ENCODE data around the gene C16orf74.

C16orf74 gene

DNA sequence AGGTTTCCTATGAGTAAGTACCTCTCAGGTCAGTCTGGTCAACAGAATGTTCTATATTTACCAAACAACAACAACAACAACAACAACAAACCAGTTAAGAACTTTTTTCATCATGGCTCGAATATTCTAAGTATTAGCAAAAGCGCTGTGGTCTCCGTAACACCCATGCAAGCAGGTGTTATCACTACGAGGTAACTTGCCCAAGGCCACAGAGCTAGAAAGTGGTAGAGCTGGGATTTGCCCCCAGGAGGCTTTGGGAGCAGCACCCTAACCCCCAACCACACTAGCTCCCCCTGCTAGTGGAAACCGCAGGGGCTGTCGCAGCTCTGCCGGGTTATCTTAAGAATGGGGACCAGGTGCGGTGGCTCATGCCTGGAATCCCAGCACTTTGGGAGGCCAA, 23.9 kb upstream of the C16orf74 start:
- no peak for DNase-seq (ENCODE audit: low read depth in 2 of 2)

GRCh38 chr16:85774136-85774535, 23.2 kb upstream of the C16orf74 start:
- DNase-seq (ENCODE audit: low read depth in 2 of 2) = no peak

DNA sequence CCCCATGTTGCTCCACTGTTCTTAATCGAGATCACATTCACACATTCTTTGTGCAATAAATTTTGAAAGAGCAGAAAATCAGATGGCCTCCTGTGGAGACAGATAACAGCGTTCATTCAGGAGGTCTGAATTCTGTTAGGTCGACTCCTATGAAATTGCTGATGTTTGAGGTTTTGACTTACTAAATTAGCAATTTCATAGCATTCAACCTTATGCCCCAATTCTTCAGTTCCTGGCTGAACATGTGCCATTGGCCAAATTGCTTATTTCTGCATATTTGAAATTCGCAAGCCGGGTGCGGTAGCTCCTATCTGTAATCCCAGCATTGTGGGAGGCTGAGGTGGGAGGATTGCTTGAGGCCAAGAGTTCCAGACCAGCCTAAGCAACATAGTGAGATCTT, 22.1 kb upstream of the C16orf74 start:
- DNase-seq (ENCODE audit: low read depth in 2 of 2) = no peak

- no peak for DNase-seq (ENCODE audit: low read depth in 2 of 2)
These were observed 19.8 kb upstream of the C16orf74 start for GRCh38 chr16:85770741-85771140.

GRCh38 chr16:85768199-85768598, 17.3 kb upstream of the C16orf74 start:
- DNase-seq (ENCODE audit: low read depth in 2 of 2) = no peak

DNA sequence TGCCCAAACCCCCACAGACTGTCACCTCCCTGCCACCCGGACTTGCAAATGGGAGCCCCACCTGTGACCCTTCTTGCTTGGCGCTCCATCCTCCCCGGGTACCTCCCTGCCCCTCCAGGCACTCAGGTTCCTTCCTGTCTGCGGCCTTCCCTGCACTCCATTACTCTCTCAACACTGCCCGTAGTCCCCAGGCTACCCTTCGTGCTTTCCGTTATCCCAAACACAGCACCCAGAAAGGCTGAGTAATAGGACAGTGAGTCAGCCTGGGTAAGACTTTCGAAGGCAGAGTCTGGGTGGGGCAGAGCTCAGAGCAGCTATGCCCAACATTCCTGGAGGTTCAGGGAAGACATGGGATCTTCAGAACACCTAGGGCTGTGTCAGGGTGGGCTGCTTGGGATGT, 16.6 kb upstream of the C16orf74 start:
- no peak for DNase-seq (ENCODE audit: low read depth in 2 of 2)

GRCh38 chr16:85765767-85766166, 14.9 kb upstream of the C16orf74 start:
- no peak for DNase-seq (ENCODE audit: low read depth in 2 of 2)

DNA sequence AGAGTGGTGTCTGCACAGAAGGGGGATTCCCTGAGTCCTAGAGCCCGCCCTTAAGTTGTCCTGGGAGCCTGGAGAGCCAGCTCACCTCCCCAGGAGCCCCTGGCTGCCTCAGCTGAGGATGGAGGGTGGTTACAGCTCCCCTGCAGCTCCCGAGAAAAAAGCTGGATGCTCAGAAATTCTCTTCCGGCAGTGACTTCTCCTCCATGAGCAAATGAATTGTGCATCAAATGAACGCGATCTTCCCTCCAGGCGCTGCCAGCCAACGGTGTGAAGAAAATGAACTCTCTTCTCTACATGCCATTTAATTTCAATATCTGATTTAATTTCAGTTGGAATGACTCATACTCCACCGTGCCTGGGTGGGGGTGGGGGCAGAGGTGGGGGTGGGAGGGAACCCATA, 14.3 kb upstream of the C16orf74 start:
- DNase-seq (ENCODE audit: low read depth in 2 of 2) = no peak

GRCh38 chr16:85763616-85764015, 12.7 kb upstream of the C16orf74 start:
- DNase-seq (ENCODE audit: low read depth in 2 of 2) = no peak

- DNase-seq (ENCODE audit: low read depth in 2 of 2) = no peak
These were observed 12.1 kb upstream of the C16orf74 start for GRCh38 chr16:85762970-85763369.

DNA sequence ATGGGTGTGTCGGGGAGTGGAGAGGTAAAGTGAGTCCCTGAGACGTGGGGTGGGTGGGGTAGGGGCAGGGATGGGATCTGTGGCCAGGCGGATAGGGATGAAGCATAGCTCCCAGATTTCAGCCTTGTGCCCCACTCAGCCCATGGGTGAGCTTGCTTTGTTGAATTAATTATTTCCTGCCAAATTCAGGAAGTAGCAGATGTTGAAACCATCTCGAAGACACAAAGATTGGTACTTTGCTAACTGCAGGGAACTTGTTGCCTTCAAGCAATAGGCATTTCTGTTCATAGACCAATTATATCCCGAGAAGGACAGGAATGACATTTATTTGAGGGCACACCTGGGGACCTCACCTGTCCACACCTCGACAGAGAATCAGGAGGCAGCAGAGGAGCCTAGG, 11.0 kb upstream of the C16orf74 start:
- DNase-seq (ENCODE audit: low read depth in 2 of 2) = no peak

GRCh38 chr16:85759631-85760419, 8.9 kb upstream of the C16orf74 start:
- peak in 1 of 2 donors; percentile 7 for DNase-seq (ENCODE audit: low read depth in 2 of 2)

- DNase-seq (ENCODE audit: low read depth in 2 of 2) = no peak
These were observed 8.2 kb upstream of the C16orf74 start for GRCh38 chr16:85759136-85759535.

- no peak for DNase-seq (ENCODE audit: low read depth in 2 of 2)
These were observed 6.5 kb upstream of the C16orf74 start for GRCh38 chr16:85757341-85757822.

GRCh38 chr16:85755929-85756768, 5.3 kb upstream of the C16orf74 start:
- DNase-seq (ENCODE audit: low read depth in 2 of 2) = no peak

GRCh38 chr16:85754413-85754812, 3.5 kb upstream of the C16orf74 start:
- DNase-seq (ENCODE audit: low read depth in 2 of 2) = no peak

- no peak for DNase-seq (ENCODE audit: low read depth in 2 of 2)
These were observed 3.1 kb upstream of the C16orf74 start for GRCh38 chr16:85753976-85754375.

GRCh38 chr16:85753559-85753958, 2.7 kb upstream of the C16orf74 start:
- DNase-seq (ENCODE audit: low read depth in 2 of 2) = no peak

- DNase-seq (ENCODE audit: low read depth in 2 of 2) = no peak
These were observed 1.9 kb upstream of the C16orf74 start for GRCh38 chr16:85752511-85753420.

DNA sequence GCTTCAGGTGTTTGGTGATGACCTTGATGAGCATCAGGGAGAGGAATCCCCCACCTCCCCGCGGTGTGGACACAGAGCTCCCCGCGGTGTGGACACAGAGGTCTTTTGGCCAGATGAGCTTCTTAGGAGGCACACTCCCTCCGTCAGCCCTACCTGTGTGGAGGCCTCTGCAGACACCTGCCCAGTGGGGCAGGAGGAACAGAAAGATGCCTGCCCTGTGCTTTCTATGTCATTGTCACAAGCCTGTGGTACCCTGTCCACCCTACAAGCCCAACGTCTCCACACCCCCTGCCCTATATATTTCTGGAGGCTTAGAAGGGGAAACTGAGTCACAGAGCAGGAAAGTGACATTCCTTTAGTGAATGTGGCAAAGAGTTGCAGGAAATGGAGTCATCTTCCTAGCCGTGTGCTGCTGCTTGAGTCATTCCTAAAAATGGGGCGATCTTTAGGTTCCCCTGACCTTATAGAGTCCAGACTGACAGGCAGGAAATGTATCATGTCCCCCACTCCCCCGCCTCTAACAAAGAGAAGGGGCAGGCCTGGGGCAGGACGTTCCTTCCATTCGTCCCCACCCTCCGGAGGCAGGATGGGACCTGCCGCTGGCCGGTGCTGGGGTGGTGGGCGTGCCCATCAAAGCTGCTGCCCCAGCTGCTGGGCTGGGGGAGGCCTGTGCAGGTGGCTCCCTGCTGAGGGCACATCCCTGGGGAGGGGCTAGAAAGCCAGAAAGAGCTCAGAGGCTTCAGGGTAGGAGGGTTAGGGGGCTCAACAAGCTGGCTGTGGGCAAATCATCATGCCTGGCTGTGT, 1.0 kb upstream of the C16orf74 start:
- DNase-seq (ENCODE audit: low read depth in 2 of 2) = no peak
